ENCODE measurements around the gene R3HDM1.

DNA sequence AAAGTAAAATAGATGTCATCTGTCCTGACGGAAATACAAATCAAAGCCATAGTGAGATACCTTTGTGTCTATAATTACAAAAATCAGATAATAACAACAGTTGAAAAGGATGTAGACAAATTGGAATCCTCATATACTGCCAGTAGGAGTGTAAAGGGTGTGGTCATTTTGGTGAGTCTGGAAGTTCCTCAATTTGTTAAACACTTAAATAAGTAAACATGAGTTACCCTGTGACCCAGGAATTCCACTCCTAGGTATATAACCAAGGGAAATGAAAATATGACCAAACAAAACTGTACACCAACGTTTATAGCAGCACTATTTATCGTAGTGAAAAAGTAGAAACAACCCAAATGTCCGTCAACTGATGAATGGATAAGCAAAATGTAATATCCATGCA, 24.0 kb downstream of the R3HDM1 start:
- no peak for TF ChIP-seq POLR2A (IDR thresholded peaks at IDR 0.05)
- TF ChIP-seq, protein P1, sequence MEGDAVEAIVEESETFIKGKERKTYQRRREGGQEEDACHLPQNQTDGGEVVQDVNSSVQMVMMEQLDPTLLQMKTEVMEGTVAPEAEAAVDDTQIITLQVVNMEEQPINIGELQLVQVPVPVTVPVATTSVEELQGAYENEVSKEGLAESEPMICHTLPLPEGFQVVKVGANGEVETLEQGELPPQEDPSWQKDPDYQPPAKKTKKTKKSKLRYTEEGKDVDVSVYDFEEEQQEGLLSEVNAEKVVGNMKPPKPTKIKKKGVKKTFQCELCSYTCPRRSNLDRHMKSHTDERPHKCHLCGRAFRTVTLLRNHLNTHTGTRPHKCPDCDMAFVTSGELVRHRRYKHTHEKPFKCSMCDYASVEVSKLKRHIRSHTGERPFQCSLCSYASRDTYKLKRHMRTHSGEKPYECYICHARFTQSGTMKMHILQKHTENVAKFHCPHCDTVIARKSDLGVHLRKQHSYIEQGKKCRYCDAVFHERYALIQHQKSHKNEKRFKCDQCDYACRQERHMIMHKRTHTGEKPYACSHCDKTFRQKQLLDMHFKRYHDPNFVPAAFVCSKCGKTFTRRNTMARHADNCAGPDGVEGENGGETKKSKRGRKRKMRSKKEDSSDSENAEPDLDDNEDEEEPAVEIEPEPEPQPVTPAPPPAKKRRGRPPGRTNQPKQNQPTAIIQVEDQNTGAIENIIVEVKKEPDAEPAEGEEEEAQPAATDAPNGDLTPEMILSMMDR (IDR thresholded peaks at IDR 0.05) = no peak
